Activated B cell treated with CpG ODN at 0.5 μM for 24 hours (primary cell): ENCODE data around the gene FOXC1. TPM values are rescaled to one million over a fixed set of nuclear protein-coding genes. Genes with fewer than 3 reads are reported as not detected.

ENCODE experiments used
- ATAC-seq: fragments of 200-7000 bp; cut with Tn5 transposase; one replicate; pipeline ENCODE4 v1.10.0; 2021; ENCODE audit warnings: low read depth, mild to moderate bottlenecking, moderate library complexity
- CTCF ChIA-PET: fragments of 350-600 bp; sonication (Branson Sonifier 250); formaldehyde crosslinking; loops from one replicate; lab custom pipeline; 2021; ENCODE audit warnings: antibody characterized with exemption; lab: Charles Lee
- POLR2A ChIA-PET: fragments of 350-600 bp; sonication (Branson Sonifier 250); formaldehyde crosslinking; loops from one replicate; lab custom pipeline; 2021; ENCODE audit warnings: antibody characterized with exemption; lab: Charles Lee
- DNase-seq: peaks from one replicate; pipeline ENCODE4 v3.0.0; 2022
- H3K27ac Mint-ChIP-seq: one replicate; pipeline ENCODE4 v1.8.0; 2020; ENCODE audit warnings: mixed read lengths
- H3K27me3 Mint-ChIP-seq: one replicate; pipeline ENCODE4 v1.8.0; 2021; ENCODE audit warnings: mixed read lengths
- H3K36me3 Mint-ChIP-seq: one replicate; pipeline ENCODE4 v1.8.0; 2021; ENCODE audit warnings: low read depth, mixed read lengths
- H3K4me1 Mint-ChIP-seq: one replicate; pipeline ENCODE4 v1.8.0; 2021; ENCODE audit warnings: mixed read lengths
- H3K4me3 Mint-ChIP-seq: one replicate; pipeline ENCODE4 v1.8.0; 2020; ENCODE audit warnings: mild to moderate bottlenecking, mixed read lengths
- H3K9me3 Mint-ChIP-seq: one replicate; pipeline ENCODE4 v1.8.0; 2020; ENCODE audit warnings: mixed read lengths
- intact Hi-C: fragments of 100-400 bp; cut with micrococcal nuclease; formaldehyde crosslinking; loops from one replicate; pipeline ENCODE4 v1.15.1; 2024
- total RNA-seq: library from RNA; stranded (reverse); gene quantifications from 2 replicates; pipeline ENCODE4 v1.2.3, GENCODE V29; 2022
- TF ChIP-seq, protein P1 (sequence below): fragments of 200-600 bp; IDR thresholded peaks from one replicate; pipeline ENCODE4 v1.8.0; 2022; ENCODE audit warnings: antibody characterized with exemption, mild to moderate bottlenecking

The FOXC1 gene
- total RNA-seq, 1 donor from 2014 or later = 1.00 TPM

GRCh38 chr6:1622851-1623768, 13.4 kb downstream of the FOXC1 start:
- intact Hi-C loops = loop anchor here (10.0 kb wide), 2 partner anchors 402 to 1612 kb away; no protein-coding TSS in a partner anchor
- ATAC-seq = no peak
- peaks cover 8% of the 10 kb centered on the region for H3K36me3 Mint-ChIP-seq
- no peaks in the 10 kb centered on the region for H3K9me3 Mint-ChIP-seq
- CTCF ChIA-PET = interaction anchor here (1.2 kb wide), 1 partner anchor 9 kb away, joined by 4 read pairs; no protein-coding TSS in a partner anchor
- peak overlapping the region; percentile 48 for H3K4me3 Mint-ChIP-seq
- TF ChIP-seq, protein P1, sequence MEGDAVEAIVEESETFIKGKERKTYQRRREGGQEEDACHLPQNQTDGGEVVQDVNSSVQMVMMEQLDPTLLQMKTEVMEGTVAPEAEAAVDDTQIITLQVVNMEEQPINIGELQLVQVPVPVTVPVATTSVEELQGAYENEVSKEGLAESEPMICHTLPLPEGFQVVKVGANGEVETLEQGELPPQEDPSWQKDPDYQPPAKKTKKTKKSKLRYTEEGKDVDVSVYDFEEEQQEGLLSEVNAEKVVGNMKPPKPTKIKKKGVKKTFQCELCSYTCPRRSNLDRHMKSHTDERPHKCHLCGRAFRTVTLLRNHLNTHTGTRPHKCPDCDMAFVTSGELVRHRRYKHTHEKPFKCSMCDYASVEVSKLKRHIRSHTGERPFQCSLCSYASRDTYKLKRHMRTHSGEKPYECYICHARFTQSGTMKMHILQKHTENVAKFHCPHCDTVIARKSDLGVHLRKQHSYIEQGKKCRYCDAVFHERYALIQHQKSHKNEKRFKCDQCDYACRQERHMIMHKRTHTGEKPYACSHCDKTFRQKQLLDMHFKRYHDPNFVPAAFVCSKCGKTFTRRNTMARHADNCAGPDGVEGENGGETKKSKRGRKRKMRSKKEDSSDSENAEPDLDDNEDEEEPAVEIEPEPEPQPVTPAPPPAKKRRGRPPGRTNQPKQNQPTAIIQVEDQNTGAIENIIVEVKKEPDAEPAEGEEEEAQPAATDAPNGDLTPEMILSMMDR = no peak
- no peak for DNase-seq
- POLR2A ChIA-PET = interaction anchor here (3.4 kb wide), 1 partner anchor 8 kb away, joined by 12 read pairs; no protein-coding TSS in a partner anchor
- peaks cover 62% of the 10 kb centered on the region for H3K27me3 Mint-ChIP-seq
- no peak overlapping the region for H3K27ac Mint-ChIP-seq
- H3K4me1 Mint-ChIP-seq = peaks cover 21% of the 10 kb centered on the region

GRCh38 chr6:1623769-1624057, 14.0 kb downstream of the FOXC1 start:
- ChIA-PET CTCF (interaction anchor here (1.2 kb wide), 1 partner anchor 9 kb away, joined by 4 read pairs; no protein-coding TSS in a partner anchor), POLR2A (interaction anchor here (3.4 kb wide), 1 partner anchor 9 kb away, joined by 12 read pairs; no protein-coding TSS in a partner anchor)
- H3K4me1 Mint-ChIP-seq = peaks cover 21% of the 10 kb centered on the region
- TF ChIP-seq, protein P1 = no peak
- no peak overlapping the region for H3K27ac Mint-ChIP-seq
- peaks cover 62% of the 10 kb centered on the region for H3K27me3 Mint-ChIP-seq
- DNase-seq (no peak), ATAC-seq (no peak)
- intact Hi-C loops = loop anchor here (1.0 to 10.0 kb wide), 3 partner anchors 11 to 1611 kb away; no protein-coding TSS in a partner anchor
- peak overlapping the region; percentile 48 for H3K4me3 Mint-ChIP-seq
- H3K9me3 Mint-ChIP-seq = no peaks in the 10 kb centered on the region
- H3K36me3 Mint-ChIP-seq = peaks cover 8% of the 10 kb centered on the region

GRCh38 chr6:1624058-1624850, 14.5 kb downstream of the FOXC1 start:
- H3K4me1 Mint-ChIP-seq = peaks cover 21% of the 10 kb centered on the region
- TF ChIP-seq, protein P1 = no peak
- ChIA-PET CTCF (interaction anchor here (1.2 to 4.5 kb wide), 2 partner anchors 10 to 480 kb away, joined by 4 to 12 read pairs; no protein-coding TSS in a partner anchor), POLR2A (interaction anchor here (0.7 to 3.4 kb wide), 3 partner anchors 9 to 1127 kb away, joined by 3 to 12 read pairs (median 11); partner anchors contain the start of gene MYLK4)
- ATAC-seq (peak; percentile 63), DNase-seq (no peak)
- H3K9me3 Mint-ChIP-seq = no peaks in the 10 kb centered on the region
- H3K27me3 Mint-ChIP-seq = peaks cover 67% of the 10 kb centered on the region
- intact Hi-C loops = loop anchor here (1.0 to 10.0 kb wide), 3 partner anchors 12 to 1611 kb away; no protein-coding TSS in a partner anchor
- H3K27ac Mint-ChIP-seq = no peak overlapping the region
- H3K36me3 Mint-ChIP-seq = peaks cover 8% of the 10 kb centered on the region
- peak overlapping the region; percentile 71 for H3K4me3 Mint-ChIP-seq

- H3K9me3 Mint-ChIP-seq = no peaks in the 10 kb centered on the region
- ChIA-PET POLR2A (interaction anchor here (0.7 to 3.4 kb wide), 3 partner anchors 10 to 1126 kb away, joined by 3 to 12 read pairs (median 11); partner anchors contain the start of gene MYLK4), CTCF (interaction anchor here (1.2 to 4.5 kb wide), 3 partner anchors 11 to 479 kb away, joined by 4 to 12 read pairs (median 4); no protein-coding TSS in a partner anchor)
- no peak overlapping the region for H3K27ac Mint-ChIP-seq
- H3K27me3 Mint-ChIP-seq = peaks cover 67% of the 10 kb centered on the region
- H3K4me3 Mint-ChIP-seq = peak overlapping the region; percentile 78
- H3K4me1 Mint-ChIP-seq = peaks cover 17% of the 10 kb centered on the region
- intact Hi-C loops = loop anchor here (1.0 to 10.0 kb wide), 5 partner anchors 13 to 1610 kb away; no protein-coding TSS in a partner anchor
- TF ChIP-seq, protein P1 = no peak
- ATAC-seq (peak; percentile 53), DNase-seq (no peak)
- H3K36me3 Mint-ChIP-seq = peaks cover 8% of the 10 kb centered on the region
Measured at GRCh38 chr6:1624851-1625781, 15.4 kb downstream of the FOXC1 start.
